GM12891 (cell line): Measurements from ENCODE around the gene RIPOR3.

Experiments
- POLR2A ChIP-seq: IDR thresholded peaks from 2 replicates; pipeline ENCODE4 v1.6.1; 2011; ENCODE audit warnings: low read depth, low read length, control low read depth
- POLR2AphosphoS5 ChIP-seq: IDR thresholded peaks from 2 replicates; pipeline ENCODE4 v1.6.1; 2011; ENCODE audit warnings: low read depth, low read length, control low read depth
- SPI1 ChIP-seq: IDR thresholded peaks from 2 replicates; pipeline ENCODE4 v1.6.1; 2011; ENCODE audit warnings: low read depth, low read length, control low read depth

DNA sequence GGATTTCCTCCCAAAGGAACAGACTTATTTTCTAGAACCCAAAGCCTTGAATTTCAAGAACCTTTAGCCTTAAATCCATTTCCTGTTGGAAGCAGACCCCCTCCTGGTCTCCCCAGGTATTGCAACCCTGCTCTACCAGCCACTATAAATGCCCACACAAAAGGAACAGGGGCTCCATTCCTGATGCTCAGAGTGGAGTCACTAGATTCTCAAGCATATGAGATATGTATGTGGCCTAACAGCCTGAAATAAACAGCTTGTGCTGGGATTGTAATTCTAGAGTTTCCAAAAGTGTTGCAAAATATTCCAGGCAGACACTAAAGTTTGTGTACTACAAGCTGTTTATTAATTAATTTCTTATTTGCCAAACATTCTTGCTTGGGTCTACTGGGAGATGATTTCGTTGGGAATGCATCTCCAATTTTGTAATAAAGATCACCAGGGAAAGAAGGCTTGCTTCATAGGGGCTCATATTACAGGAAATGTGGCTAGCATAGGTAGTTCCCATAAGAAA is 44.8 kb downstream of the RIPOR3 start:
- TF ChIP-seq POLR2A (no peak), SPI1 (no peak), POLR2AphosphoS5 (no peak)
